Gastrocnemius medialis (tissue), 4 donors: ENCODE data around the gene SORCS1. TPM values are rescaled to one million over a fixed set of nuclear protein-coding genes. Genes with fewer than 3 reads are reported as not detected.

Source experiments
- ATAC-seq, 2 donors: fragments of 150-250 bp; one replicate each; pipeline ENCODE4 v1.9.1; 2016
- DNase-seq, 2 donors: peaks; one replicate each; pipeline ENCODE4 v3.0.0-alpha.2; 2019
- H3K27ac ChIP-seq, 4 donors: fragments of 200-600 bp; sonication (generic); 1 replicate in 1 of 4; 2 replicates in 3 of 4; pipeline ENCODE4 v1.5.1; 2016 to 2018; ENCODE audit warnings: mild to moderate bottlenecking in 2 of 4, moderate library complexity in 1 of 4
- H3K27me3 ChIP-seq, 3 donors: fragments of 200-600 bp; sonication (generic) in 2 of 3; 1 replicate in 1 of 3; 2 replicates in 2 of 3; pipeline versions ENCODE4 v1.5.1 to v1.6.0; 2016 to 2019; ENCODE audit warnings: mild to moderate bottlenecking in 1 of 3, moderate library complexity in 1 of 3
- H3K36me3 ChIP-seq, 2 donors: fragments of 200-600 bp; sonication (generic) in 1 of 2; one replicate each; pipeline ENCODE4 v1.5.1; 2017 to 2018
- H3K4me1 ChIP-seq, 2 donors: fragments of 200-600 bp; sonication (generic) in 1 of 2; one replicate each; pipeline ENCODE4 v1.5.1; 2016 to 2017; ENCODE audit warnings: mild to moderate bottlenecking in 2 of 2
- H3K4me3 ChIP-seq, 4 donors: fragments of 200-600 bp; sonication (generic) in 3 of 4; 1 replicate in 1 of 4; 2 replicates in 3 of 4; pipeline ENCODE4 v1.5.1; 2016 to 2019; ENCODE audit warnings: mild to moderate bottlenecking in 2 of 4
- H3K9me3 ChIP-seq, 3 donors: fragments of 200-600 bp; sonication (generic) in 2 of 3; 1 replicate in 1 of 3; 2 replicates in 2 of 3; pipeline ENCODE4 v1.5.1; 2016 to 2019
- POLR2A ChIP-seq, 2 donors: fragments of 450-650 bp; IDR thresholded peaks; one replicate each; pipeline ENCODE4 v1.6.1; 2017; ENCODE audit warnings: antibody characterized with exemption in 2 of 2, mild to moderate bottlenecking in 2 of 2, moderate library complexity in 2 of 2
- in situ Hi-C, 4 donors: fragments of 200-750 bp; cut with MboI; loops; one replicate each; pipeline versions ENCODE4 v1.15.0 to v1.8.0; 2017; ENCODE audit warnings: low sequenced_read_pairs in 4 of 4
- intact Hi-C: fragments of 100-400 bp; cut with DNase I; formaldehyde crosslinking; loops from one replicate; pipeline ENCODE4 v1.15.1; 2023; ENCODE audit warnings: low total_unique reads
- total RNA-seq, 4 donors: library from RNA; depleted of rRNA; stranded (reverse); fragments of >200 nt; gene quantifications; one replicate each; pipeline versions ENCODE4 v1.1.0 to v1.2.3, GENCODE V29; 2016
- TF ChIP-seq, protein P1 (sequence below), 5 experiments: fragments of 450-650 bp in 3 of 5; fragments of 200-600 bp in 2 of 5; sonication (generic) in 2 of 5; IDR thresholded peaks in 4 of 5; conservative IDR thresholded peaks in 1 of 5; 1 replicate in 4 of 5; 2 replicates in 1 of 5; pipeline ENCODE4 v1.5.1; 2016 to 2019; ENCODE audit warnings: antibody characterized with exemption in 5 of 5, mild to moderate bottlenecking in 3 of 5, moderate library complexity in 3 of 5

SORCS1 gene
- total RNA-seq, 4 donors from 2014 or later, result 0.02 to 0.36 (median 0.24) TPM; not detected in 1

DNA sequence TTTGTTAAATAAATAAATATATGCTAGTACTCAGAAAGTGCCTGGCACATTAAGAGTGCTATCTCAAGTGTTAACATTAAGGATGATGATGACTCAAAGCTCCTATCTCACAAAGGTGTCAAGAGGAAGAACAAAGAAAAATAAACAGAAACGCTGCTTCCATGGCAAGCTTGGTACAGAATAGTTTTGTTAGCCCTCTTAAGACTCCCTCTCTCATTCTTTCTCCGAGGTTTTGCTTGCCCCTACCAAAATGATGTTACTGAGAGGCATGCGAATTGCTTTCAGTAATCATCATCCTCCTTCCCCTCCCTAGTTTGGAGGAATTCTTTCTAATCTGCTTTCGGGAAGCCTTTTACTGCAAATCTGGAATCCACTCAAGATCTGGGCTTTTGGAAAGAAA lies 96.7 kb downstream of the SORCS1 start:
- Histone ChIP-seq H3K27ac (no peak overlapping the region), H3K4me1 (no peaks in the 10 kb centered on the region), H3K36me3 (no peaks in the 10 kb centered on the region), H3K27me3 (no peaks in the 10 kb centered on the region), H3K9me3 (no peaks in the 10 kb centered on the region), H3K4me3 (no peak overlapping the region)
- in situ Hi-C loops, result loop anchor here in 1 of 4 donors (25.0 kb wide), 1 partner anchor 106 kb away; no protein-coding TSS in a partner anchor
- no peak for TF ChIP-seq POLR2A (IDR thresholded peaks at IDR 0.05)
- TF ChIP-seq, protein P1, sequence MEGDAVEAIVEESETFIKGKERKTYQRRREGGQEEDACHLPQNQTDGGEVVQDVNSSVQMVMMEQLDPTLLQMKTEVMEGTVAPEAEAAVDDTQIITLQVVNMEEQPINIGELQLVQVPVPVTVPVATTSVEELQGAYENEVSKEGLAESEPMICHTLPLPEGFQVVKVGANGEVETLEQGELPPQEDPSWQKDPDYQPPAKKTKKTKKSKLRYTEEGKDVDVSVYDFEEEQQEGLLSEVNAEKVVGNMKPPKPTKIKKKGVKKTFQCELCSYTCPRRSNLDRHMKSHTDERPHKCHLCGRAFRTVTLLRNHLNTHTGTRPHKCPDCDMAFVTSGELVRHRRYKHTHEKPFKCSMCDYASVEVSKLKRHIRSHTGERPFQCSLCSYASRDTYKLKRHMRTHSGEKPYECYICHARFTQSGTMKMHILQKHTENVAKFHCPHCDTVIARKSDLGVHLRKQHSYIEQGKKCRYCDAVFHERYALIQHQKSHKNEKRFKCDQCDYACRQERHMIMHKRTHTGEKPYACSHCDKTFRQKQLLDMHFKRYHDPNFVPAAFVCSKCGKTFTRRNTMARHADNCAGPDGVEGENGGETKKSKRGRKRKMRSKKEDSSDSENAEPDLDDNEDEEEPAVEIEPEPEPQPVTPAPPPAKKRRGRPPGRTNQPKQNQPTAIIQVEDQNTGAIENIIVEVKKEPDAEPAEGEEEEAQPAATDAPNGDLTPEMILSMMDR (IDR thresholded peaks at IDR 0.05 in 4 of 5, conservative IDR thresholded peaks at IDR 0.05 in 1 of 5), result no peak
- intact Hi-C loops, result no loop called here
- no peak for DNase-seq
- no peak for ATAC-seq

DNA sequence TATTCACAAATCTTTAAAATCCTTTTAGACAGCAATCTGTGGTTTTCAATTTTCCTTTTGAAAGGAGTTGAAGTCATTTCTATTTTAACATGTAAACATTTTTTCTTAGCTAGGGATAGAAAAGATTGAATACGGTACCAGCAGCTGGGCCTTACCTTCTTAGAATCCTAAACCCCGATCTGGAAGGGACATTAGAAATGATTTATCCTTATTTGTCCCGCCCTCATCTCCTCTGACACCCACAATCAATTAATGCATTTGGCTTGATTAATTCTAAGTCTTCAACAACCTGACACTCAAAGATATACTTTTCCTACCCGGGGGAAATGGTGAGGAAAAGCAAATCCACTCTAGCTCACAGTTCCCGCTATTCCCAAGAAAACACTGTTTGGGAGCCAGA lies 100.4 kb downstream of the SORCS1 start:
- in situ Hi-C loops (loop anchor here in 1 of 4 donors (25.0 kb wide), 1 partner anchor 102 kb away; no protein-coding TSS in a partner anchor), intact Hi-C loops (no loop called here)
- ATAC-seq (no peak), DNase-seq (no peak)
- Histone ChIP-seq H3K27ac (no peak overlapping the region), H3K36me3 (no peaks in the 10 kb centered on the region), H3K4me1 (no peaks in the 10 kb centered on the region), H3K4me3 (no peak overlapping the region), H3K9me3 (no peaks in the 10 kb centered on the region), H3K27me3 (no peaks in the 10 kb centered on the region)
- TF ChIP-seq POLR2A (IDR thresholded peaks at IDR 0.05), result no peak
- TF ChIP-seq, protein P1 (IDR thresholded peaks at IDR 0.05 in 4 of 5, conservative IDR thresholded peaks at IDR 0.05 in 1 of 5), result no peak

DNA sequence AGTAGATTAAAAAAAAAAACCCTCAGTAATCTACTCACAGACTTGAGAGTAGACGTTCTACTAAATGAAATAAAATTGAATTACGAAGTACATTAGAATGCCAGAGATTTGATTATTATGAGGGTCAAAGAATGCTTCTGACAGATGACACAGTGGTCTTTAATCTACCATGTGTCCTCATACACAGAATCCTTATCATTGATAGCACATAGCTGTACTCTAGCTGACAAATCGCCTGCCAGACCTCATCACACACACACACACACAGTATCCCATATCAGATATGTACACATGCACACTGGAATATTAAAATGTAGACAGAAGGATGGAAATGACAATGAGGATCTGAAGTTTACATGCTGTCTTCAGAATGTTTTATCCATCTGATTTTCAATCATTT lies 104.6 kb downstream of the SORCS1 start:
- DNase-seq, result no peak
- H3K27ac ChIP-seq, result no peak overlapping the region
- in situ Hi-C loops (loop anchor here in 1 of 4 donors (25.0 kb wide), 1 partner anchor 98 kb away; no protein-coding TSS in a partner anchor), intact Hi-C loops (no loop called here)
- no peaks in the 10 kb centered on the region for H3K27me3 ChIP-seq
- no peak for TF ChIP-seq POLR2A (IDR thresholded peaks at IDR 0.05)
- TF ChIP-seq, protein P1 (IDR thresholded peaks at IDR 0.05 in 4 of 5, conservative IDR thresholded peaks at IDR 0.05 in 1 of 5), result no peak
- H3K4me1 ChIP-seq, result no peaks in the 10 kb centered on the region
- no peaks in the 10 kb centered on the region for H3K36me3 ChIP-seq
- H3K9me3 ChIP-seq, result no peaks in the 10 kb centered on the region
- no peak for ATAC-seq
- no peak overlapping the region for H3K4me3 ChIP-seq

DNA sequence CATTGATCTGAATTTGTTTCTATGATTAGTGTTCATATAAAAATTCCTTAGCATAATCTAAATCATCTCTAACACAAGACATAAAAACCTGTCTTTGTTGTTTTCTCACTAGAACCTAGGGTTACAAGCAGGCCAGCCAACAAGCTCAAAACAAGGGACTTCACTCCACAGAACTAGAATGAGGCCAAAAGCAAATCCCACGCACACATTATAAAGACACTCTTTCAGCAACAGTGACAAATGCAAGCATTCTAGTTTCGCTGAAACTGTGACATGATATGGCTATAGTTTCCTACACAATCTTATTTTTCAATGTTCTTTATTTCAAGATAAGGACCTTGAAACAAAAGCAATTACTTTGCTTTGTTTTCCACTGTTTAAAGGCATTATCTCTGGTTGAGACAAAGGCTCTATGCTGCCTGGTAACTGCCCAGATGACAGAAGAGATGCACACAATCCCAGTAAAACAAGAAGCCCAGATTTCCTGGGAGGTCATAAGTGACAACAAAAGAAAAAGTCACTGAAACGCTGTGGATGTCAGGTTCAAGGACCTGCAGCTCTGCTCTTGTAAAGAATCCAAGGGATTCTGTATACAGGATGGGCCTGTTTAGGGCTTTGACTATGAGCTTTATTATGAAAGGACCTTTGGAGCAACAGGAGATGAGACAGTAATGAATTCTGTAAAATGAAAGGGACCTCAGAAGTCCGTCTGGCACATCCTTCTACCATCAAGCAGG lies 105.3 kb downstream of the SORCS1 start:
- intact Hi-C loops (no loop called here), in situ Hi-C loops (loop anchor here in 1 of 4 donors (25.0 kb wide), 1 partner anchor 97 kb away; no protein-coding TSS in a partner anchor)
- no peak for ATAC-seq

More for the DNA sequence above, 105.3 kb downstream of the SORCS1 start:
- Histone ChIP-seq H3K27me3 (no peaks in the 10 kb centered on the region), H3K27ac (no peak overlapping the region), H3K4me1 (no peaks in the 10 kb centered on the region), H3K9me3 (no peaks in the 10 kb centered on the region), H3K36me3 (no peaks in the 10 kb centered on the region), H3K4me3 (no peak overlapping the region)
- no peak for DNase-seq
- TF ChIP-seq POLR2A (IDR thresholded peaks at IDR 0.05), result no peak
- TF ChIP-seq, protein P1 (IDR thresholded peaks at IDR 0.05 in 4 of 5, conservative IDR thresholded peaks at IDR 0.05 in 1 of 5), result no peak
